HS-27A (cell line): ENCODE data around the gene WLS.

Source experiments
- DNase-seq: peaks from one replicate; pipeline ENCODE4 v3.0.0-alpha.2; 2012; ENCODE audit warnings: low read depth, missing footprints

Gene WLS

DNA sequence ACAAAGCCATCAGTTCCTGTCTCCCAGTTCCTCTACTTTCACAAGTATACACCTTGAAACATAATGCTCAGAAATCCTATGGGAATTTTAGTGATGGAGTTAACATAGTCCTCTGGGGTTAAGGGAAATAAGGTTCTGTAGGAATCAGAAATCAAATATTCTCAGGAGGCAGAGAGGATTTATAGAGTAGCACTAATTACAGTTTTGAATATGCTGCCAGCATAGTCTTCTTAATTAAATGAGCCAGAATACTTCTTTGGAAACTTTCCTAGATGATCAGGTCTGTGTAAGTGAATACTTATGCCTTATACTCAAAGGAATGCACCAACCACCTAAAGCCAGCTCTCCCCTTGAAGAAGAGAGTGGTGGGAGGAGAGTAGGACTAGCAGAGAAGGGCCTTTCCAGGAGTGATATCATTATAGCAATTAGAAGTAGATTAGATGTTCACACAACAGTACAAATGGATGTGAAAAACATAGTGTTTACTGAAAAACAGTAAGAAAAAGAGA lies 150.5 kb downstream of the WLS start:
- DNase-seq = no peak

DNA sequence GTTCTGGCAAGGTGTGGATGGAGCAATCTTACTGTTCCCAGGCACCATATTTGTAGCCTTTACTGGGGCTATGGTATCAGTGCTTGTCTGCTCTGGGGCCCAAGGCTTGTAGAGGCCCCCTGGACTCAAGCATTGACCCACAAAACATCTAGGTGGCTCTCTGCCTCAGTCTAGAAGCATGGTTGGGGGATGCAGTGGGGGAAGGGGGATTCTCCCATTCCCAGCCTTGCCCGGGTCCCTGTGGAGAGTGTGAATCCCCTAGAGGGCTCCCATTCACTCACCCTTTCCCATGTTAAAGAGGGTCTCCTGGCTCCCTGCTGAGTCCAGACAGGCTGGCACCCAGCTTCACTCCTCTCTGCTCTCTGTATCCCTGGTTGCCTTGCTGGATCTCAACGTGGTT lies 153.7 kb downstream of the WLS start:
- no peak for DNase-seq
